ENCODE data around the gene ZNF593OS.

The ZNF593OS gene

GRCh38 chr1:26218906-26219494, 47.4 kb upstream of the ZNF593OS start:
- H3K27ac ChIP-seq (ENCODE audit: low read depth, low read length, poor library complexity, severe bottlenecking) = no peak overlapping the region
- H4K20me1 ChIP-seq (ENCODE audit: insufficient read depth, low read length) = no peaks in the 10 kb centered on the region
- no peak overlapping the region for H3K9ac ChIP-seq (ENCODE audit: low read length)
- no peaks in the 10 kb centered on the region for H3K4me1 ChIP-seq (ENCODE audit: insufficient read depth, low read length, severe bottlenecking)
- no peak overlapping the region for H3K4me3 ChIP-seq (ENCODE audit: low read depth, low read length, poor library complexity, severe bottlenecking)
- H2AFZ ChIP-seq (ENCODE audit: low read length) = no peak overlapping the region
- TF ChIP-seq EZH2 (IDR thresholded peaks at IDR 0.05; ENCODE audit: borderline replicate concordance, low read length) (no peak), CTCF (IDR thresholded peaks at IDR 0.05; ENCODE audit: low read length) (no peak)
- H3K4me2 ChIP-seq (ENCODE audit: low read length) = no peak overlapping the region
- H3K9me3 ChIP-seq (ENCODE audit: low read length) = no peaks in the 10 kb centered on the region
- no peaks in the 10 kb centered on the region for H3F3A ChIP-seq (ENCODE audit: insufficient read depth, low read length)
- peaks cover 5% of the 10 kb centered on the region; the same call in 1 of the 2 replicates for H3K27me3 ChIP-seq (ENCODE audit: insufficient read depth, low read length)
- no peaks in the 10 kb centered on the region for H3K9me2 ChIP-seq (ENCODE audit: low read depth, low read length)
- no peaks in the 10 kb centered on the region for H3K36me3 ChIP-seq (ENCODE audit: insufficient read depth, low read length)
- H3K79me2 ChIP-seq (ENCODE audit: insufficient read depth, low read length) = no peaks in the 10 kb centered on the region

GRCh38 chr1:26215246-26215645, 43.6 kb upstream of the ZNF593OS start:
- Histone ChIP-seq H3K4me3 (ENCODE audit: low read depth, low read length, poor library complexity, severe bottlenecking) (no peak overlapping the region), H3K27ac (ENCODE audit: low read depth, low read length, poor library complexity, severe bottlenecking) (no peak overlapping the region), H3K9me2 (ENCODE audit: low read depth, low read length) (no peaks in the 10 kb centered on the region), H3K79me2 (ENCODE audit: insufficient read depth, low read length) (no peaks in the 10 kb centered on the region), H3K9me3 (ENCODE audit: low read length) (no peaks in the 10 kb centered on the region), H4K20me1 (ENCODE audit: insufficient read depth, low read length) (no peaks in the 10 kb centered on the region), H2AFZ (ENCODE audit: low read length) (no peak overlapping the region), H3K36me3 (ENCODE audit: insufficient read depth, low read length) (no peaks in the 10 kb centered on the region), H3F3A (ENCODE audit: insufficient read depth, low read length) (no peaks in the 10 kb centered on the region), H3K4me1 (ENCODE audit: insufficient read depth, low read length, severe bottlenecking) (no peaks in the 10 kb centered on the region), H3K9ac (ENCODE audit: low read length) (no peak overlapping the region), H3K4me2 (ENCODE audit: low read length) (no peak overlapping the region), H3K27me3 (ENCODE audit: insufficient read depth, low read length) (no peaks in the 10 kb centered on the region)
- TF ChIP-seq EZH2 (IDR thresholded peaks at IDR 0.05; ENCODE audit: borderline replicate concordance, low read length) (no peak), CTCF (IDR thresholded peaks at IDR 0.05; ENCODE audit: low read length) (no peak)

GRCh38 chr1:26213335-26213905, 41.8 kb upstream of the ZNF593OS start:
- H3K4me2 ChIP-seq (ENCODE audit: low read length) = no peak overlapping the region
- no peaks in the 10 kb centered on the region for H3F3A ChIP-seq (ENCODE audit: insufficient read depth, low read length)
- no peak overlapping the region for H3K4me3 ChIP-seq (ENCODE audit: low read depth, low read length, poor library complexity, severe bottlenecking)
- no peaks in the 10 kb centered on the region for H3K27me3 ChIP-seq (ENCODE audit: insufficient read depth, low read length)
- H3K79me2 ChIP-seq (ENCODE audit: insufficient read depth, low read length) = no peaks in the 10 kb centered on the region
- no peaks in the 10 kb centered on the region for H3K36me3 ChIP-seq (ENCODE audit: insufficient read depth, low read length)
- no peak overlapping the region for H2AFZ ChIP-seq (ENCODE audit: low read length)
- TF ChIP-seq CTCF (IDR thresholded peaks at IDR 0.05; ENCODE audit: low read length) = no peak
- TF ChIP-seq EZH2 (IDR thresholded peaks at IDR 0.05; ENCODE audit: borderline replicate concordance, low read length) = no peak
- no peaks in the 10 kb centered on the region for H3K4me1 ChIP-seq (ENCODE audit: insufficient read depth, low read length, severe bottlenecking)
- no peaks in the 10 kb centered on the region for H4K20me1 ChIP-seq (ENCODE audit: insufficient read depth, low read length)
- no peaks in the 10 kb centered on the region for H3K9me3 ChIP-seq (ENCODE audit: low read length)
- no peak overlapping the region for H3K9ac ChIP-seq (ENCODE audit: low read length)
- no peaks in the 10 kb centered on the region for H3K9me2 ChIP-seq (ENCODE audit: low read depth, low read length)
- no peak overlapping the region for H3K27ac ChIP-seq (ENCODE audit: low read depth, low read length, poor library complexity, severe bottlenecking)
